ENCODE data around the gene BATF3. TPM values are rescaled to one million over a fixed set of nuclear protein-coding genes. Genes with fewer than 3 reads are reported as not detected.
"Not testable (repeated sequence)": the region's sequence is repeated elsewhere in the genome, so short reads cannot be mapped to it uniquely, and the experiment has no call there.

The BATF3 gene
- total RNA-seq, 1 donor = 3.0 TPM

DNA sequence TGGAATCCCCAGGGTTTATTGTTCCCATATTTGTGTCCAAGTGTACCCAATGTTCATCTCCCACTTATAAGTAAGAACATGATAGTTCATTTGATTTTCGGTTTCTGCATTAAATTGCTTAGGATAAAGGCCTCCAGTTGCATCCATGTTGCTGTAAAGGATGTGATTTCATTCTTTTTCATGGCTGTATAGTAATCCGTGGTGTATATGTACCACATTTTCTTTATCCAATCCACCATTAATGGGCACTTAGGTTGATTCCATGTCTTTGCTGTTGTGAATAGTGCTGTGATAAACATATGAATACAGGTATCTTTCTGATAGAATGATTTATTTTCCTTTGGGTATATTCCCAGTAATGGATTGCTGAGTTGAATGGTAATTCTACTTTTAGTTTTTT, 20.0 kb upstream of the BATF3 start:
- DNase-seq (ENCODE audit: low read depth) = no peak
- no peak overlapping the region for H3K4me3 ChIP-seq (ENCODE audit: low read depth, low read length)
- TF ChIP-seq, protein P1, sequence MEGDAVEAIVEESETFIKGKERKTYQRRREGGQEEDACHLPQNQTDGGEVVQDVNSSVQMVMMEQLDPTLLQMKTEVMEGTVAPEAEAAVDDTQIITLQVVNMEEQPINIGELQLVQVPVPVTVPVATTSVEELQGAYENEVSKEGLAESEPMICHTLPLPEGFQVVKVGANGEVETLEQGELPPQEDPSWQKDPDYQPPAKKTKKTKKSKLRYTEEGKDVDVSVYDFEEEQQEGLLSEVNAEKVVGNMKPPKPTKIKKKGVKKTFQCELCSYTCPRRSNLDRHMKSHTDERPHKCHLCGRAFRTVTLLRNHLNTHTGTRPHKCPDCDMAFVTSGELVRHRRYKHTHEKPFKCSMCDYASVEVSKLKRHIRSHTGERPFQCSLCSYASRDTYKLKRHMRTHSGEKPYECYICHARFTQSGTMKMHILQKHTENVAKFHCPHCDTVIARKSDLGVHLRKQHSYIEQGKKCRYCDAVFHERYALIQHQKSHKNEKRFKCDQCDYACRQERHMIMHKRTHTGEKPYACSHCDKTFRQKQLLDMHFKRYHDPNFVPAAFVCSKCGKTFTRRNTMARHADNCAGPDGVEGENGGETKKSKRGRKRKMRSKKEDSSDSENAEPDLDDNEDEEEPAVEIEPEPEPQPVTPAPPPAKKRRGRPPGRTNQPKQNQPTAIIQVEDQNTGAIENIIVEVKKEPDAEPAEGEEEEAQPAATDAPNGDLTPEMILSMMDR (IDR thresholded peaks at IDR 0.05; ENCODE audit: insufficient read depth, low read depth, low read length) = no peak

DNA sequence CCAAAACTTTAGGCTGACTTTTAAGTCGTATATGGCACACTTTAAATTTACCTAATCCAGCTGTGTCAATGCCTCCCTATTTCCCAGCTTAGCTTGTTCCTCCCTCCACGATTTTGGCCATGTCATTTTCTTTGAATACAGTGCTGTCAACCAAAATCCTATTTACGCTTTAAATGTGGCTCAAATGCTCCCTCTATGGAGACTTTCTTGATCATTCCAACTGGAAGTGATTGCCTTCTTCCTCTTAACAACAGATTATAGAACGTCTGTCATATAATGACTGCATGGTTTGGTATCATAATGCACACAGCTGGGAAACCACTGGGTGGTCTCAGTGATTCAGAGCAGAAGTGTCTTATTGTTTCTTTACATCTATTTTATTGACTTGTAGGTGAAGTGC, 18.9 kb upstream of the BATF3 start:
- DNase-seq (ENCODE audit: low read depth) = peak; percentile 20
- TF ChIP-seq, protein P1 (IDR thresholded peaks at IDR 0.05; ENCODE audit: insufficient read depth, low read depth, low read length) = peak; percentile 20
- no peak overlapping the region for H3K4me3 ChIP-seq (ENCODE audit: low read depth, low read length)

DNA sequence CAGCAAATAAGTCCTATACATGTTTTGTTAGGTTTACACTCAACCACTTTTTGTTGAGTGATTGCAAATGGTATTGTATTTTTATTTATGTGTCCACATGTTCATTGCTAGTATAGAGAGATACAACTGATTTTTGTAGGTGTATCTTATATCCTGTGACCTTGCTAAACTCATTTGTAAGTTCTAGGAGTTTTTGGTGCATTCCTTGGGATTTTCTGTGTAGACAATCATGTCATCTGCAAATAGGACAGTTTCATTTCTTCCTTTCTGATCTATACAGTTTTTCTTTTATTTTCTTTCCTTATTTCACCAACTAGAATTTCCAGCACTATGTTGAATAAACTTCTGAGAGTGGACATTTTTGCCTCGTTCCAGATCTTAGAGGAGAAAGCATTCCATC, 16.5 kb upstream of the BATF3 start:
- TF ChIP-seq, protein P1 (IDR thresholded peaks at IDR 0.05; ENCODE audit: insufficient read depth, low read depth, low read length) = no peak

DNA sequence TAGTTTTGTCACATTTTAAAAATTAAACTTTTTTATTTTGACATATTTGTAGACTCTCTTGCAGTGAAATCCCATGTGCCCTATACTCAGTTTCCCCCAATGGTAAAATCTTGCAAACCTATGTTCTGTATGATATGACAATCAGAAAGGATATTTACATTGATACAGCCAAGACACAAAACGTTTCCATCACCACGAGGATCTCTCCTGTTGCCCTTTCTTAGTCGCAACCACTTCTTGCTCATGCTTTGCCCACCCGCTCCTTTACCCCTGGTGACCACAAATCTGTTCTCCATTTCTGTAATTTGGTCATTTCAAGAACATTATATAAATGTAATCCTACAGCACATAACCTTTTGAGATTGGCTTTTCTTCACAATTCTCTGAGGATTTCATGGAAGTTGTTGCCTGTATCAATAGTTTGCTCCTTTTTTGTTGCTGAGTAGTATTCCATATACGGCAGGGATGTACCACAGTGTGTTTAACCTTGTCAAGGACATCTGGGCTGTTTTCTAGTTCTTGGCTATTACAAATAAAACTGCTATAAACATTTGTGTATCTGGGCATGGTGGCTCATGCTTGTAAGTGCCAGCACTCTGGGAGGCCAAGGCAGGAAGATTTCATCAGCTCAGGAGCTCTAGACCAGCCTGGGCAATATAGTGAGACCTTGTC, 14.0 kb upstream of the BATF3 start:
- TF ChIP-seq, protein P1 (IDR thresholded peaks at IDR 0.05; ENCODE audit: insufficient read depth, low read depth, low read length) = no peak
- H3K4me3 ChIP-seq (ENCODE audit: low read depth, low read length) = no peak overlapping the region
- no peak for DNase-seq (ENCODE audit: low read depth)

More for the DNA sequence above, 16.5 kb upstream of the BATF3 start:
- no peak overlapping the region for H3K4me3 ChIP-seq (ENCODE audit: low read depth, low read length)
- DNase-seq (ENCODE audit: low read depth) = no peak

DNA sequence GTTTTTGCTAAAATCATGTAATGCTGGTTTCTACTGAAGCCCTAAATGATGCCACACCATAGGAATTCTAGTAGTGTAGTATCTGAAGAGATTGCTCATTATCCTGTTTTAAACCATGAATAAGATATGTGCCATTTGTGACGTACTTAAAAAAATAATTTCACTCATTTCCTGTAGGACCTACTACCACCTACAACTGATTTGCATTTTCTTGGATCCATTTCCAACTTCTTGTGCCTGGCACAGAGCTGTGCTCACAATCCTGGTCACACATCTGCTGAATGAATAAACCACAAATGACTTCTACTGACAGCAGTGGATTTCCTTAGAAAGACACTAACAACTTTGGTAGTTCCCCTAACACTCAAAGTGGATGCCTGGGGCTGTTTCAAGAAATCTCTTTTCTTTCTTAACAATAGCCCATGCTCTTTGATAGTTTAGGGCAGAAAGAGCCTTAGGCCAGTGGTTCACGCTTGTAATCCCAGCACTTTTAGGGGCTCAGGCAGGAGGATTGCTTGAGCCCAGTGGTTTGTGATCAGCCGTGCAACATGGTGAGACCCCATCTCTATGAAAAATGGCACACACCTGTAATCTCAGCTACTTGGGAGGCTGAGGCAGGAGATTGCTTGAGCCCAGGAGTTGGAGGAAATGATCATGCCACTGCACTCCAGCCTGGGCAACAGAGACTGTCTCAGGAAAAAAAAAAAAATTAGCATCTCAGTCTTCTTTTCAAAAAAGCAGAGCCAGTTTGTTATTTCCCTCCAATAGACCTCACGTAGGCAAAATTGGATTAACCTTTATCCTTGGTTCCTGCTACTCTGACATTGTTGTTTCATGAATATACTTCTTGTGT, 13.0 kb upstream of the BATF3 start:
- peak; percentile 8 for DNase-seq (ENCODE audit: low read depth)
- no peak overlapping the region for H3K4me3 ChIP-seq (ENCODE audit: low read depth, low read length)
- TF ChIP-seq, protein P1 (IDR thresholded peaks at IDR 0.05; ENCODE audit: insufficient read depth, low read depth, low read length) = no peak

DNA sequence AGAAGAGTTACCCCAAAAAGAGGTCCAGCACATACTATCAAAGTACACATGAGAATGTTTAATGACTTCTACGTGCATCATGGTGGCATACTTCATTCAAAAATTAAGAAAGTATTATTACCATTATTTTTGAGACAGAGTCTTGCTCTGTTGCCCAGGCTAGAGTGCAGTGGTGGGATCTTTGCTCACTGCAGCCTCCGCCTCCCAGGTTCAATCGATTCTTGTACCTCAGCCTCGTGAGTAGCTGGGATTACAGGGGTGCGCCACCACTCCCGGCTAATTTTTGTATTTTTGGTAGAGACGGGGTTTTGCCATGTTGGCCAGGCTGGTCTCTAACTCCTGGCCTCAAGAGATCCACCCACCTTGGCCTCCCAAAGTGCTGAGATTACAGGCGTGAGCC, 12.3 kb upstream of the BATF3 start:
- H3K4me3 ChIP-seq (ENCODE audit: low read depth, low read length); DNase-seq (ENCODE audit: low read depth): not testable (repeated sequence)

DNA sequence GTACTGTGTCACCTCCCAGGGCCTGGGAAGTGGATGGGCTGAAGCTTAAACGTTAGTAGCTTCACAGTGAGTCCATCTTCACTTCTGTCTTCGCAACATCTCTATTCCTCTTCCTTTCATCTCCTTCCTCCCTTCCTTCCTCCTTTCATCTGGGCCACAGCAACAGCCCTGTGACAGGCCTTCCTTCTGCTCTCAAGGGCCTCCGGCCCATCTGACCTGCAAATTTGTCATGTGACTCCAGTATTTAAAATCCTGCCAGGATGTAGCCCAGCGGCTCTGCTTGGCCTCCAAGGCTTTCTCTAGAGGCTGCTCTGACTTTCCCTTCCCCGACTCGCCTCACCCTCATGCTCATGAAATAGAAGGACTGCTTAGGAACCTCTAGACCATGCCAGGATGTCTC, 10.9 kb upstream of the BATF3 start:
- DNase-seq (ENCODE audit: low read depth) = no peak
- TF ChIP-seq, protein P1 (IDR thresholded peaks at IDR 0.05; ENCODE audit: insufficient read depth, low read depth, low read length) = no peak
- H3K4me3 ChIP-seq (ENCODE audit: low read depth, low read length) = no peak overlapping the region

Data from fibroblast of villous mesenchyme (primary cell).